CD4-positive, alpha-beta T cell treated with Interleukin-6 for 4 hours (primary cell): ENCODE measurements around the gene TLCD4.
"Not testable (repeated sequence)": the region's sequence is repeated elsewhere in the genome, so short reads cannot be mapped to it uniquely, and the experiment has no call there.

Experiments used
- DNase-seq: peaks from one replicate; pipeline ENCODE4 v3.0.0-alpha.2; 2020; ENCODE audit warnings: mixed read lengths

TLCD4 gene, protein sequence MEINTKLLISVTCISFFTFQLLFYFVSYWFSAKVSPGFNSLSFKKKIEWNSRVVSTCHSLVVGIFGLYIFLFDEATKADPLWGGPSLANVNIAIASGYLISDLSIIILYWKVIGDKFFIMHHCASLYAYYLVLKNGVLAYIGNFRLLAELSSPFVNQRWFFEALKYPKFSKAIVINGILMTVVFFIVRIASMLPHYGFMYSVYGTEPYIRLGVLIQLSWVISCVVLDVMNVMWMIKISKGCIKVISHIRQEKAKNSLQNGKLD

DNA sequence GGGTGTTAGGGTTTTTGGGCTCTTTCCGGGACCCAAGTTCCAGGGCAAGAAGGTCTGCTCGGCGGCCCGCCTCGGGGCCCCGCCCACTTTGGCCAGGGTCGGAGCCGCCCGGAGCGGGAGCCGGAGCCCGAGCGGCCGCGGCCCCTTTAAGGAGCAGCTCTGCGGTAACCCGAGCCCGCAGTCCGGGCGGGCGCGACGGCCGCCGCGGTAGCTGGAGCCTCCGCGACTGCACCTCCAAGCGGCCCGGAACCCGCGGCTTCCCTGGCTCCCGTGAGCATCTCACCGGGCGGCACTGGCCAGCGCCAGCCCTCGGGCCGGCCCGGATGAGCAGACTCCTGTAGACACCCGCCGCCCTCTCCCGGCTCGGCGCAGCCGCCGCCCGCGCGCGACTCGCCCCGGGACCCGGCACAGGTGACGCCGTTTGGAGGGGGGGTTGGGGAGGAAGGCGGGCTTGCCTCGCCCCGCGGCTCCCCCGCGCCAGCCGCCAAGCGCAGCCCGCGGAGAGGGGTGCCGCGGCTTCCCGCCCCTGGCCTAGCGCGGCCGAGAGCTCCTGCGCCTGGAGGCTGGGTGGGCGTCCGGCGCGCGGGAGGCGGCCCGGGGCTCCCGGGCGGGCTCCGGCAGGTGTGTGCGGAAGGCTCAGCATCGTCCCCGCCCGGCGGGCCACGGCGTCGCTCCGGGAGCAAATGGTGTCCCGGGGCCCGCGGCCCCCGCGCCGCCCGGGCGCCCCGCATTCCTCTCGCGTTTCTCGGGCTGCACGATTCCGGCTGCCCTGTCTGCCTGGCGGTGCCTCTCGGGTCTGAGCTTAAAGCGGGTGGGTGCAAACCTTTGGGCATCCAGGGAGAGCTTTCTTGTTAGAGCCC is at the start of gene TLCD4:
Gene TLCD4, plus strand, starts transcription at position 149 of the 860 bp plus-strand sequence. CDS start 26,547 bp downstream, outside the sequence.
- DNase-seq = peak; percentile 56

GRCh38 chr1:95067568-95067967 is 49.6 kb upstream of the TLCD4 start:
- no peak for DNase-seq

- DNase-seq = no peak
Observed at GRCh38 chr1:95068956-95069709, 48.0 kb upstream of the TLCD4 start.

DNA sequence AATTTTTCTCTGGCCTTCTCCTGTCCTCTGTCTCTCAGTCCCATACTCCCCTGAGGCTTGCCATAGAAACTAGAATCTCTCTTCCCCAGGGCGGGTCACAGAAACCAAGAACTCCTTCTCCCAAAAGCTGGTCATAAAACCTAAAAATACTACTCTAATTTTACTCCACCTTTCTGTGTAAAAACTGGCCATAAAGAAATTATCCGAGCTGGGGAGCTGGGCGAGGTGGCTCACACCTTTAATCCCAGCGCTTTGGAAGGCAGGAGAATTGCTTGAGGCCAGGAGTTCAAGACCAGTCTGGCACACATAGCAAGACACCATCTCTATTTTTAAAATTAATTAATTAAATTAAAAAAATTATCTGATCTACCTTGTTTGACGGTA is 47.5 kb upstream of the TLCD4 start:
- no peak for DNase-seq

DNA sequence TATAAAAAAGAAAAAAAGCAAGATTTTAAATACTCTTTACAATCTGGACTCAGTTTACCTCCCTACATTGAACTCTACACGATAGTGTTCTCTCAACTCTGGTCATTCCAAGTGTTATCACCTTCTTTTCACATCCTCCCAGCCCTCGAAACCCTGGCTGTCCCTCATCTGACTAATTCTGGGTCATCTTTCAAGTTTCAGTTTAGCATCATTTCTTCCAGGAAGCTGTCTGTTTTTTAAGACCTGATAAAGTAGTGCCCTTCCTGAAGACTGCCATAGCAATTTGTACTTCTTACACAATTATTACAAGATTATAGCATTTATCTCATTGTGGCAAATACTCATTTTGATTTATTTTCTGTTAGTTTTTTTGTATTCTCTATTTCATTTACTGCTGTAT is 45.6 kb upstream of the TLCD4 start:
- no peak for DNase-seq

- DNase-seq = no peak
Observed at GRCh38 chr1:95072117-95072516, 45.0 kb upstream of the TLCD4 start.

GRCh38 chr1:95072532-95073419 is 44.4 kb upstream of the TLCD4 start, which contains the start of gene ALG14:
Gene ALG14, minus strand, starts transcription at chr1:95072951. Its CDS starts 53 bp downstream, at chr1:95072898.
- peak; percentile 93 for DNase-seq

- no peak for DNase-seq
Observed at GRCh38 chr1:95073446-95073845, 43.7 kb upstream of the TLCD4 start.

GRCh38 chr1:95076034-95076433 is 41.1 kb upstream of the TLCD4 start:
- DNase-seq = no peak

DNA sequence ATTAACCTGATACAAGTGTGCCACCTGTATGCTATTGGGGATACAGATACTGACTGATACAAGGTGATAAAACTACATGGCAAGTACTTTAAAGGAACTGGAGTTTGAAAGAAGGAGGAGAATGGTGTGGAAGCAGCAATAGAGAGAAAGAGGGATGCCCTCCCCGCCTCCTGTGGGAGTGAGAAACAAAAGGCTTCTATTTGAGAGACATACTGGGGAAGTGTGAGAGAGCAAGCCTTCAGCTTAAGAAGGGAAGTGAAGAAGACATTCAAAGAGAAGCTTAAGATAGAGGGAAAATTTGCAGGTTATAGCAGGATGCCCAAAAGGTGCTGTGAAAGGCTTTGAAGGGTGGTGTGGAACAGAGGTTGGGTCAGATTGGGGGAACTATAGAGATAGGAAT is 36.7 kb upstream of the TLCD4 start:
- no peak for DNase-seq

- DNase-seq = no peak
Observed at GRCh38 chr1:95080879-95081278, 36.3 kb upstream of the TLCD4 start.

- DNase-seq = peak; percentile 42
Observed at GRCh38 chr1:95084317-95085176, 32.6 kb upstream of the TLCD4 start.

DNA sequence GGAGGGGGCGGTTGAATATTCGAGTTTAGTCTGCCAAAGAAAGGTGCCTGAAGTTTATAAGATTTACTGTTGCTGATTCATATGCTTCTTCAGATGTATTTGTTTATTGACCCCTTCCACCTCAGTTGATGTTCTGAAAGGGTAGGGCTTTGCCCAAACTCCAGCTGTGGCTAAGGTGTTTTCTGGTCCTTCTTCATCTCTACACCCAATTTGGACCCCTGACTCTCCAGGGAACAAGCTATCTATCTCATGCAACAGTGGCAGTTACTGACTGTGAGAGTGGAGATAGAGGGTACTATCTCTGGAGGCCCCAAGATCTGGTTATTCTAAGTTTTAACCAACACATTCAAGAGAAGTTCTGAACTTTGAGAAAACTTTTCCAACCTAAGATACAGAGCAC is 31.8 kb upstream of the TLCD4 start:
- DNase-seq = no peak

GRCh38 chr1:95086949-95087533 is 30.1 kb upstream of the TLCD4 start:
- no peak for DNase-seq

GRCh38 chr1:95088303-95088702 is 28.9 kb upstream of the TLCD4 start:
- no peak for DNase-seq

GRCh38 chr1:95089650-95090287 is 27.4 kb upstream of the TLCD4 start:
- no peak for DNase-seq

DNA sequence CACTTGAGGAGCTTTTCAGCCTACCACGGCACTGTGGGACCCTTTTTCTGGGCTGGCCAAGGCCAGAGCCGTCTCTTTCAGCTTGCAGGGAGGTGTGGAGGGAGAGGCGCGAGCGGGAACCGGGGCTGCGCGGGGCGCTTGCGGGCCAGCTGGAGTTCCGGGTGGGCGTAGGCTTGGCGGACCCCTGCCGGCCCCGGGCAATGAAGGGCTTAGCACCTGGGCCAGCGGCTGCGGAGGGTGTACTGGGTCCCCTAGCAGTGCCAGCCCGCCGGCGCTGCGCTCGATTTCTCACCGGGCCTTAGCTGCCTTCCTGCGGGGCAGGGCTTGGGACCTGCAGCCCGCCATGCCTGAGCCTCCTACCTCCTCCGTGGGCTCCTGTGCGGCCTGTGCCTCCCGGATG is 25.9 kb upstream of the TLCD4 start:
- not testable (repeated sequence) for DNase-seq

GRCh38 chr1:95092891-95093290 is 24.3 kb upstream of the TLCD4 start:
- not testable (repeated sequence) for DNase-seq

- DNase-seq = no peak
Observed at GRCh38 chr1:95093296-95093695, 23.9 kb upstream of the TLCD4 start.

- no peak for DNase-seq
Observed at GRCh38 chr1:95094923-95095322, 22.2 kb upstream of the TLCD4 start.
